ENCODE results near the gene VAMP1.
"Not testable (repeated sequence)": the region's sequence is repeated elsewhere in the genome, so short reads cannot be mapped to it uniquely, and the experiment has no call there.

The VAMP1 gene

GRCh38 chr12:6428326-6428725 is 42.2 kb downstream of the VAMP1 start:
- no peaks in the 10 kb centered on the region for H3K9me3 Mint-ChIP-seq
- peaks cover 55% of the 10 kb centered on the region for H3K4me1 Mint-ChIP-seq (ENCODE audit: low read depth)
- H3K4me3 Mint-ChIP-seq, result no peak overlapping the region
- H3K27ac Mint-ChIP-seq, result no peak overlapping the region
- no peaks in the 10 kb centered on the region for H3K27me3 Mint-ChIP-seq (ENCODE audit: low read depth)
- H3K36me3 Mint-ChIP-seq (ENCODE audit: low read depth), result no peaks in the 10 kb centered on the region

GRCh38 chr12:6427796-6428195 is 42.7 kb downstream of the VAMP1 start:
- not testable (repeated sequence) for H3K9me3 Mint-ChIP-seq; H3K36me3 Mint-ChIP-seq (ENCODE audit: low read depth); H3K27me3 Mint-ChIP-seq (ENCODE audit: low read depth); H3K4me3 Mint-ChIP-seq
- H3K27ac Mint-ChIP-seq, result peak overlapping the region; percentile 93
- peaks cover 54% of the 10 kb centered on the region for H3K4me1 Mint-ChIP-seq (ENCODE audit: low read depth)

- H3K4me1 Mint-ChIP-seq (ENCODE audit: low read depth), result peaks cover 52% of the 10 kb centered on the region
- H3K36me3 Mint-ChIP-seq (ENCODE audit: low read depth), result no peaks in the 10 kb centered on the region
- H3K9me3 Mint-ChIP-seq, result no peaks in the 10 kb centered on the region
- H3K27me3 Mint-ChIP-seq (ENCODE audit: low read depth), result no peaks in the 10 kb centered on the region
- peak overlapping the region; percentile 93 for H3K27ac Mint-ChIP-seq
- peak overlapping the region; percentile 78 for H3K4me3 Mint-ChIP-seq
These were observed 43.4 kb downstream of the VAMP1 start for GRCh38 chr12:6426882-6427671.

- Mint-ChIP-seq H3K4me1 (ENCODE audit: low read depth) (peaks cover 44% of the 10 kb centered on the region), H3K9me3 (no peaks in the 10 kb centered on the region), H3K27me3 (ENCODE audit: low read depth) (peaks cover 1% of the 10 kb centered on the region), H3K27ac (peak overlapping the region; percentile 93), H3K36me3 (ENCODE audit: low read depth) (no peaks in the 10 kb centered on the region), H3K4me3 (no peak overlapping the region)
These were observed 44.6 kb downstream of the VAMP1 start for GRCh38 chr12:6425590-6426531.

- Mint-ChIP-seq H3K36me3 (ENCODE audit: low read depth) (no peaks in the 10 kb centered on the region), H3K4me3 (no peak overlapping the region), H3K27ac (peak overlapping the region; percentile 26), H3K9me3 (no peaks in the 10 kb centered on the region), H3K4me1 (ENCODE audit: low read depth) (peaks cover 34% of the 10 kb centered on the region), H3K27me3 (ENCODE audit: low read depth) (peaks cover 3% of the 10 kb centered on the region)
These were observed 45.6 kb downstream of the VAMP1 start for GRCh38 chr12:6424866-6425265.

GRCh38 chr12:6424008-6424347 is 46.5 kb downstream of the VAMP1 start:
- no peaks in the 10 kb centered on the region for H3K9me3 Mint-ChIP-seq
- no peak overlapping the region for H3K4me3 Mint-ChIP-seq
- peaks cover 3% of the 10 kb centered on the region for H3K27me3 Mint-ChIP-seq (ENCODE audit: low read depth)
- H3K4me1 Mint-ChIP-seq (ENCODE audit: low read depth), result peaks cover 34% of the 10 kb centered on the region
- peak overlapping the region; percentile 79 for H3K27ac Mint-ChIP-seq
- H3K36me3 Mint-ChIP-seq (ENCODE audit: low read depth), result no peaks in the 10 kb centered on the region

GRCh38 chr12:6423267-6424007 is 47.0 kb downstream of the VAMP1 start:
- peaks cover 34% of the 10 kb centered on the region for H3K4me1 Mint-ChIP-seq (ENCODE audit: low read depth)
- H3K27ac Mint-ChIP-seq, result peak overlapping the region; percentile 79
- no peaks in the 10 kb centered on the region for H3K36me3 Mint-ChIP-seq (ENCODE audit: low read depth)
- H3K4me3 Mint-ChIP-seq, result no peak overlapping the region
- peaks cover 3% of the 10 kb centered on the region for H3K27me3 Mint-ChIP-seq (ENCODE audit: low read depth)
- H3K9me3 Mint-ChIP-seq, result no peaks in the 10 kb centered on the region

GRCh38 chr12:6420364-6420763 is 50.1 kb downstream of the VAMP1 start:
- Mint-ChIP-seq H3K27me3 (ENCODE audit: low read depth) (peaks cover 6% of the 10 kb centered on the region), H3K27ac (no peak overlapping the region), H3K9me3 (no peaks in the 10 kb centered on the region), H3K4me1 (ENCODE audit: low read depth) (peaks cover 20% of the 10 kb centered on the region), H3K36me3 (ENCODE audit: low read depth) (no peaks in the 10 kb centered on the region), H3K4me3 (no peak overlapping the region)

- Mint-ChIP-seq H3K4me3 (no peak overlapping the region), H3K36me3 (ENCODE audit: low read depth) (no peaks in the 10 kb centered on the region), H3K4me1 (ENCODE audit: low read depth) (peaks cover 15% of the 10 kb centered on the region), H3K27ac (no peak overlapping the region), H3K27me3 (ENCODE audit: low read depth) (peaks cover 6% of the 10 kb centered on the region), H3K9me3 (no peaks in the 10 kb centered on the region)
These were observed 51.7 kb downstream of the VAMP1 start for GRCh38 chr12:6418796-6419195.

- Mint-ChIP-seq H3K4me3 (no peak overlapping the region), H3K9me3 (no peaks in the 10 kb centered on the region), H3K27ac (no peak overlapping the region), H3K27me3 (ENCODE audit: low read depth) (peaks cover 9% of the 10 kb centered on the region), H3K4me1 (ENCODE audit: low read depth) (peaks cover 8% of the 10 kb centered on the region), H3K36me3 (ENCODE audit: low read depth) (no peaks in the 10 kb centered on the region)
These were observed 53.9 kb downstream of the VAMP1 start for GRCh38 chr12:6416596-6416995.
